ENCODE results near the gene PALM3.

PALM3 gene

DNA sequence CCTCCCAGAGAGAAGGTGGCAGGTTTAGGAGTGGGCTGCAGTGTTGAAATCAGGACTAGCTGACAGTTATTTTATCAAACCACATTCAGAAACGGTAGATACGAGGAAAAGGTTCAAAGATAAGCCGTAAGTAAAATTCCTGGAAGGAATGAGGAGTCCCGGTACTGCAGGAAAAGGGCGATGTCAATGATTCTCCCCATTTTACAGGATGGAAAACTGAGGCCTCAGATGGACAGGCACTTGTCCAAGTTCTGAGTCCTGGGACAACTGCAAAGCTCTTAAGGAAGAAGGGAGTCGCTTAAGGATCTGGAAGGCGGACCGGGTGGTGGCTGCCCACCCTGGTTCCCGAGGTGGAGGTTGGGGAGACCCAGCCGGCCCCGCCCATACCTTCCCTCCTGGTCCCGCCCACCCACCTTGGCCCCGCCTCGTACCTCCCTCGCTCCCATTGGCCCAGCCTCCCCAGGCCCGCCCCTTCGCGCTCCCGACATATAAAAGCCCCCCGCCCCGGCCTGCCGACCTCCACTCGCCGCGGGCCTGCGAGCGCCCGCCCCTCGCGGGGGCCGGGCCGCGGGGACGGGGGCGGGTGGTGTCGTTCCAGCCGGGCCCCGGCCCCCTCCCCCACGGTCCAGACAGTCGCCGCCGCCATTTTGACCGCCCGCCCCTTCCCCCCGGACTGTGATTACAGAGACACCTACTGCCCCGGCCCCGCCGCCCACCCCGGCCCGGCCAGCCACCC lies 56.4 kb downstream of the PALM3 start:
- H3K36me3 ChIP-seq (ENCODE audit: control insufficient read depth, insufficient read depth, low read length, severe bottlenecking), result no peaks in the 10 kb centered on the region
- peak overlapping the region; percentile 50 for H3K9ac ChIP-seq (ENCODE audit: low read length)
- H3K9me3 ChIP-seq (ENCODE audit: control insufficient read depth, low read length), result no peaks in the 10 kb centered on the region
- H3K4me3 ChIP-seq (ENCODE audit: low read length), result peak overlapping the region; percentile 96
- peaks cover 17% of the 10 kb centered on the region for H3K4me1 ChIP-seq (ENCODE audit: control insufficient read depth, insufficient read depth, low read length)
- DNase-seq (ENCODE audit: low read depth), result peak; percentile 95
- no peaks in the 10 kb centered on the region for H3K27me3 ChIP-seq (replicated peaks; ENCODE audit: control insufficient read depth, insufficient read depth, low read length)

DNA sequence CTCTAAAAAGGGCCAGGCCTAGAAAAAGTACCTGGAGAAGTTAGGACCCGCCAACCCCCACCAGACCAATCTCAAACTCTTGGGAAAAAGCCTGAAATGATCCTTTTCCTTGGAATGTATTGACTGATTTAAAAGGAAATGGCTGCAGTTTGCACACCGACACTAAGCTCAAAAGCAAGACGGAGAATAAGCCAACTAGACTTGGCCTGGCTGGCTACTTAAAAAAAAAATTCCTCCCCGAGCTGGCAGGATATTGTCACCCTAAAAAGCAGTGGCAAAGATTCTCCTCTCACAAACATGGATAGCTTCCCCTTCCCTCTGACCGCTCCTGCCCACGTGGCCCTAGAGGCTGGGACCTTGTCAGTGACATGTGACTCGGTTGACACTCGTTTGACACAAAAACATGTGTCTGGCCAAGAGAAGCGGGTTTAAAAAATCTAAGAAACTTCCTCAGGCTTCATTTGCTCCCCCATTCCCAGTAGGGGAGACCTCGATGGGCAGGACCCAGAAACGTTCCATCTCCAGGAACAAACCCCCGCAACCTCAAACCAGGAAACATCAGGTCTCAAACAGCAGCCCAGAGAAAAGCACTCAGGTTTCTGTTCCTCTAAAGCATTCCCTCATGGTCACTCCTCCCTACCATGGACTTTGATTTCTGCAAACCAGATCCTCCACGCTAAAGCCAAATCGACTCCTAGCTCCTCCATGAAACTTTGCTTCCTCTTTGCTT lies 57.1 kb downstream of the PALM3 start:
- no peaks in the 10 kb centered on the region for H3K9me3 ChIP-seq (ENCODE audit: control insufficient read depth, low read length)
- H3K27me3 ChIP-seq (replicated peaks; ENCODE audit: control insufficient read depth, insufficient read depth, low read length), result no peaks in the 10 kb centered on the region
- H3K9ac ChIP-seq (ENCODE audit: low read length), result peak overlapping the region; percentile 50
- peak overlapping the region; percentile 27 for H3K4me3 ChIP-seq (ENCODE audit: low read length)
- H3K36me3 ChIP-seq (ENCODE audit: control insufficient read depth, insufficient read depth, low read length, severe bottlenecking), result no peaks in the 10 kb centered on the region
- H3K4me1 ChIP-seq (ENCODE audit: control insufficient read depth, insufficient read depth, low read length), result peaks cover 17% of the 10 kb centered on the region
- DNase-seq (ENCODE audit: low read depth), result peak; percentile 10

All from adipocyte (in vitro differentiated cells).